ENCODE results near the gene SF3A2. TPM values are rescaled to one million over a fixed set of nuclear protein-coding genes. Genes with fewer than 3 reads are reported as not detected.

Gene SF3A2
- total and polyA plus RNA-seq, 2 donors (not counting 3 experiments of a cell fraction or from before 2014, with no cell fraction given) = 21.5 to 164 TPM

DNA sequence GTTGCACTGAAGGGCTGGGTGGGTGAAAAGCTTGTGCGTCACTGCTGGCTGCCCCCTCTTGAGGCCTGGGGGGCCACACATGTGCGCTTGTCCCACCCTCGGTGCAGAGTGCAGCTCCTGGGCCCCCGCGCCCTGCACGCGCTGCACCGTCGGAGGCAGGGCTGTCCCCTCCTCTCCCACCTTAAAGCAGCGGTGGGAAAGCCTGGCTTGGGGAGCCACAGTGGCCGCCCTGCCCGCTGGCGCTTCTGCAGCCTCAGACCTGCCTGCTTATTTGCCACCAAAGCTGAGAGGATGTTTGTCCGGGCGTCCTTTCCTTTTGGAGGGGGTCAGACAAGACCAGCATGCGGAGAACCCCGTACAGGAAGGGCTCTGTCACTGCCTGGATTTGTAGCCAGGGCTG lies 27.2 kb upstream of the SF3A2 start:
- H3K4me1 ChIP-seq (ENCODE audit: control insufficient read depth, extremely low read depth, insufficient read depth, low read length) = peaks cover 7% of the 10 kb centered on the region
- POLR2A ChIA-PET = no interaction called here
- no peak overlapping the region for H2AFZ ChIP-seq (ENCODE audit: low read depth, low read length)
- intact Hi-C loops (cut with micrococcal nuclease) (loop anchor here (5.0 kb wide), 1 partner anchor 42 kb away; no protein-coding TSS in a partner anchor), dilution Hi-C loops (cut with MboI; ENCODE audit: extremely low pct_ligation_motif_present, low sequenced_read_pairs) (no loop called here)
- H3K36me3 ChIP-seq (ENCODE audit: control insufficient read depth in 2 of 2, extremely low read depth in 1 of 2, insufficient read depth in 2 of 2, low read length in 2 of 2) = peaks cover 7 to 39% of the 10 kb centered on the region in 2 experiments
- H3K4me2 ChIP-seq (ENCODE audit: insufficient read depth, low read length) = no peak overlapping the region
- H3K79me2 ChIP-seq (ENCODE audit: control insufficient read depth, insufficient read depth, low read length) = no peaks in the 10 kb centered on the region
- no peak for FAIRE-seq
- no peak overlapping the region for H3K9ac ChIP-seq (replicated peaks; ENCODE audit: extremely low read depth, insufficient read depth, low read length)
- no peaks in the 10 kb centered on the region for H3K9me1 ChIP-seq (replicated peaks; ENCODE audit: control insufficient read depth, extremely low read depth, insufficient read depth, low read length)
- H4K20me1 ChIP-seq (replicated peaks; ENCODE audit: control insufficient read depth, extremely low read depth, insufficient read depth, low read length) = no peaks in the 10 kb centered on the region
- no peaks in the 10 kb centered on the region for H3K27me3 ChIP-seq (ENCODE audit: control insufficient read depth in 2 of 2, insufficient read depth in 2 of 2, low read length in 2 of 2)
- no peak overlapping the region for H3K4me3 ChIP-seq (replicated peaks in 1 of 3; ENCODE audit: insufficient read depth in 1 of 3, low read depth in 1 of 3, low read length in 3 of 3)
- no peak for DNase-seq (ENCODE audit: low read depth, low spot score)
- H3K9me3 ChIP-seq (replicated peaks; ENCODE audit: control insufficient read depth, insufficient read depth, low read length) = no peaks in the 10 kb centered on the region
- no TSS peak for BruUV-seq (replicated peaks)
- TF ChIP-seq FOS (IDR thresholded peaks at IDR 0.05; ENCODE audit: borderline replicate concordance, insufficient read depth, low read length) (no peak), POLR2AphosphoS5 (IDR thresholded peaks at IDR 0.05; ENCODE audit: insufficient read depth, low read depth, low read length) (no peak), JUN (IDR thresholded peaks at IDR 0.05; ENCODE audit: borderline replicate concordance, insufficient read depth, insufficient read length, low read depth) (no peak)
- TF ChIP-seq, protein P1, sequence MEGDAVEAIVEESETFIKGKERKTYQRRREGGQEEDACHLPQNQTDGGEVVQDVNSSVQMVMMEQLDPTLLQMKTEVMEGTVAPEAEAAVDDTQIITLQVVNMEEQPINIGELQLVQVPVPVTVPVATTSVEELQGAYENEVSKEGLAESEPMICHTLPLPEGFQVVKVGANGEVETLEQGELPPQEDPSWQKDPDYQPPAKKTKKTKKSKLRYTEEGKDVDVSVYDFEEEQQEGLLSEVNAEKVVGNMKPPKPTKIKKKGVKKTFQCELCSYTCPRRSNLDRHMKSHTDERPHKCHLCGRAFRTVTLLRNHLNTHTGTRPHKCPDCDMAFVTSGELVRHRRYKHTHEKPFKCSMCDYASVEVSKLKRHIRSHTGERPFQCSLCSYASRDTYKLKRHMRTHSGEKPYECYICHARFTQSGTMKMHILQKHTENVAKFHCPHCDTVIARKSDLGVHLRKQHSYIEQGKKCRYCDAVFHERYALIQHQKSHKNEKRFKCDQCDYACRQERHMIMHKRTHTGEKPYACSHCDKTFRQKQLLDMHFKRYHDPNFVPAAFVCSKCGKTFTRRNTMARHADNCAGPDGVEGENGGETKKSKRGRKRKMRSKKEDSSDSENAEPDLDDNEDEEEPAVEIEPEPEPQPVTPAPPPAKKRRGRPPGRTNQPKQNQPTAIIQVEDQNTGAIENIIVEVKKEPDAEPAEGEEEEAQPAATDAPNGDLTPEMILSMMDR (IDR thresholded peaks at IDR 0.05; ENCODE audit: extremely low read depth in 1 of 2, insufficient read depth in 1 of 2, low read depth in 1 of 2, low read length in 2 of 2) = no peak
- H3K27ac ChIP-seq (ENCODE audit: insufficient read depth, low read depth, low read length) = no peak overlapping the region
- CTCF ChIA-PET = interaction anchor here (1.1 to 1.9 kb wide), 3 partner anchors 12 to 54 kb away, joined by 3 to 13 read pairs (median 4); no protein-coding TSS in a partner anchor

DNA sequence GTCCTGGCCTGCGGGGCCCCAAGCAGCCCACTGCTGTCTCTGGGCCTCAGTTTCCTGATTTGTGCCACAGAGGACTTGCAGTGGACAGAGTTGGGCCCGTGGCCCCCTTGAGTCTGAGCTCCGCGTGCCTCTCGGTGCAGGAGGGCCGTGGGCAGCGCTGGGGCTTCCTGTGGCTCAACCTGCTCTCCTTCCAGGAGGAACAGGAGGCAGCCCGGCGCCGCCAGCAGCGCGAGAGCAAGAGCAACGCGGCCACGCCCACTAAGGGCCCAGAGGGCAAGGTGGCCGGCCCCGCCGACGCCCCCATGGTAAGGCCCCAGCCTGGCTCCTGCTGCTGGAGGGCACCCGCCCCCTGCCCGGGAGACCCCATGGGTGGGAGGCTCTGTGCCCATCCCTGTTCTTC lies 26.4 kb upstream of the SF3A2 start:
- Histone ChIP-seq H3K9ac (replicated peaks; ENCODE audit: extremely low read depth, insufficient read depth, low read length) (no peak overlapping the region), H4K20me1 (replicated peaks; ENCODE audit: control insufficient read depth, extremely low read depth, insufficient read depth, low read length) (no peaks in the 10 kb centered on the region), H3K79me2 (ENCODE audit: control insufficient read depth, insufficient read depth, low read length) (no peaks in the 10 kb centered on the region), H3K4me1 (ENCODE audit: control insufficient read depth, extremely low read depth, insufficient read depth, low read length) (peaks cover 7% of the 10 kb centered on the region), H3K4me2 (ENCODE audit: insufficient read depth, low read length) (no peak overlapping the region), H3K36me3 (ENCODE audit: control insufficient read depth in 2 of 2, extremely low read depth in 1 of 2, insufficient read depth in 2 of 2, low read length in 2 of 2) (peaks cover 7 to 39% of the 10 kb centered on the region in 2 experiments), H3K9me3 (replicated peaks; ENCODE audit: control insufficient read depth, insufficient read depth, low read length) (no peaks in the 10 kb centered on the region), H3K4me3 (replicated peaks in 1 of 3; ENCODE audit: insufficient read depth in 1 of 3, low read depth in 1 of 3, low read length in 3 of 3) (no peak overlapping the region), H2AFZ (ENCODE audit: low read depth, low read length) (no peak overlapping the region), H3K27ac (ENCODE audit: insufficient read depth, low read depth, low read length) (no peak overlapping the region), H3K9me1 (replicated peaks; ENCODE audit: control insufficient read depth, extremely low read depth, insufficient read depth, low read length) (no peaks in the 10 kb centered on the region), H3K27me3 (ENCODE audit: control insufficient read depth in 2 of 2, insufficient read depth in 2 of 2, low read length in 2 of 2) (no peaks in the 10 kb centered on the region)
- TF ChIP-seq, protein P1 (IDR thresholded peaks at IDR 0.05; ENCODE audit: extremely low read depth in 1 of 2, insufficient read depth in 1 of 2, low read depth in 1 of 2, low read length in 2 of 2) = no peak
- TF ChIP-seq JUN (IDR thresholded peaks at IDR 0.05; ENCODE audit: borderline replicate concordance, insufficient read depth, insufficient read length, low read depth) = no peak
- TF ChIP-seq POLR2AphosphoS5 (IDR thresholded peaks at IDR 0.05; ENCODE audit: insufficient read depth, low read depth, low read length) = no peak
- no peak for TF ChIP-seq FOS (IDR thresholded peaks at IDR 0.05; ENCODE audit: borderline replicate concordance, insufficient read depth, low read length)
- no peak for TF ChIP-seq MYC (IDR thresholded peaks at IDR 0.05; ENCODE audit: low read depth, low read length)
- no peak for TF ChIP-seq POLR2A (IDR thresholded peaks at IDR 0.05; ENCODE audit: low read depth, low read length)
- TF ChIP-seq EZH2 (IDR thresholded peaks at IDR 0.05; ENCODE audit: borderline replicate concordance, low read depth, low read length, severe bottlenecking) = no peak
- TF ChIP-seq GATA2 (IDR thresholded peaks at IDR 0.05; ENCODE audit: insufficient read depth, insufficient read length, low read depth, low read length) = no peak
- TF ChIP-seq, protein P2, sequence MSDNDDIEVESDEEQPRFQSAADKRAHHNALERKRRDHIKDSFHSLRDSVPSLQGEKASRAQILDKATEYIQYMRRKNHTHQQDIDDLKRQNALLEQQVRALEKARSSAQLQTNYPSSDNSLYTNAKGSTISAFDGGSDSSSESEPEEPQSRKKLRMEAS (IDR thresholded peaks at IDR 0.05; ENCODE audit: insufficient read depth, insufficient read length) = no peak
- no TSS peak for BruUV-seq (replicated peaks)
- FAIRE-seq = no peak
- DNase-seq (ENCODE audit: low read depth, low spot score) = no peak
- CTCF ChIA-PET = interaction anchor here (0.6 kb wide), 1 partner anchor 70 kb away, joined by 3 read pairs; no protein-coding TSS in a partner anchor
- dilution Hi-C loops (cut with MboI; ENCODE audit: extremely low pct_ligation_motif_present, low sequenced_read_pairs) (no loop called here), intact Hi-C loops (cut with micrococcal nuclease) (no loop called here)
- POLR2A ChIA-PET = no interaction called here

Data from endothelial cell of umbilical vein (primary cell).